Upper lobe of left lung (tissue), 6 donors: ENCODE measurements around the gene RPIA. TPM values are rescaled to one million over a fixed set of nuclear protein-coding genes. Genes with fewer than 3 reads are reported as not detected.

ENCODE experiments used
- ATAC-seq, 2 donors: fragments of 200-7000 bp; cut with Tn5 transposase; one replicate each; pipeline ENCODE4 v1.9.1; 2022; ENCODE audit warnings: mild to moderate bottlenecking in 2 of 2, moderate library complexity in 2 of 2; ENCODE audit not compliant: low FRiP score in 2 of 2
- DNase-seq, 2 donors: peaks; one replicate each; pipeline ENCODE4 v3.0.0-alpha.2; 2019 to 2020
- H3K27ac ChIP-seq, 4 donors: fragments of 200-600 bp; sonication (generic); one replicate each; pipeline ENCODE4 v1.5.1; 2016 to 2019
- H3K27me3 ChIP-seq, 4 donors: fragments of 200-600 bp; sonication (generic); one replicate each; pipeline ENCODE4 v1.5.1; 2017 to 2019
- H3K36me3 ChIP-seq, 4 donors: fragments of 200-600 bp; sonication (generic); one replicate each; pipeline ENCODE4 v1.5.1; 2016 to 2019
- H3K4me1 ChIP-seq, 4 donors: fragments of 200-600 bp; sonication (generic); one replicate each; pipeline ENCODE4 v1.5.1; 2018 to 2019
- H3K4me3 ChIP-seq, 4 donors: fragments of 200-600 bp; sonication (generic); one replicate each; pipeline ENCODE4 v1.5.1; 2017 to 2019; ENCODE audit warnings: mild to moderate bottlenecking in 2 of 4, moderate library complexity in 1 of 4
- H3K9me3 ChIP-seq, 4 donors: fragments of 200-600 bp; sonication (generic); one replicate each; pipeline ENCODE4 v1.5.1; 2018 to 2019
- CTCF ChIP-seq, 6 experiments: fragments of 450-650 bp in 4 of 6; fragments of 200-600 bp in 2 of 6; sonication (generic) in 2 of 6; IDR thresholded peaks; one replicate each; pipeline ENCODE4 v1.5.1; 2016 to 2019; ENCODE audit warnings: antibody characterized with exemption in 6 of 6
- EP300 ChIP-seq, 4 donors: sonication (generic); formaldehyde crosslinking; IDR thresholded peaks; one replicate each; pipeline ENCODE4 v1.5.1; 2017; ENCODE audit warnings: antibody characterized with exemption in 4 of 4, control low read depth in 2 of 4
- POLR2A ChIP-seq, 4 donors: fragments of 450-650 bp; IDR thresholded peaks; one replicate each; pipeline ENCODE4 v1.5.1; 2016 to 2017; ENCODE audit warnings: antibody characterized with exemption in 4 of 4, mild to moderate bottlenecking in 2 of 4
- POLR2AphosphoS5 ChIP-seq, 2 donors: sonication (generic); formaldehyde crosslinking; IDR thresholded peaks; one replicate each; pipeline ENCODE4 v1.5.1; 2017; ENCODE audit warnings: antibody characterized with exemption in 2 of 2
- WGBS, 2 donors: methylation state at CpG; one replicate each; pipeline ENCODE4 v1.1.5; 2017 to 2018; 5-methylcytosine and 5-hydroxymethylcytosine counted together
- total RNA-seq, 6 donors: library from RNA; depleted of rRNA in 4 of 6; stranded (reverse); fragments of >200 nt in 4 of 6; gene quantifications; one replicate each; pipeline versions ENCODE4 v1.1.0 to v1.2.1, GENCODE V29; 2016 to 2021
- donor health status: DM: no; HTN: no; CAD: no; lungs with moderate emphysema.
- donor health status: DM: no; HTN: yes; CAD: no; lungs with severe emphysema.

RPIA gene
- total RNA-seq, 6 donors from 2014 or later = 12.6 to 21.0 (median 15.4) TPM

GRCh38 chr2:88721268-88721667, 29.8 kb downstream of the RPIA start:
- DNase-seq (no peak), ATAC-seq (no peak)
- Histone ChIP-seq H3K4me3 (no peak overlapping the region), H3K4me1 (no peaks in the 10 kb centered on the region), H3K27me3 (no peaks in the 10 kb centered on the region), H3K27ac (no peak overlapping the region), H3K36me3 (no peaks in the 10 kb centered on the region), H3K9me3 (no peaks in the 10 kb centered on the region)
- WGBS, 2 donors = 98 to 99% methylated on average over 2 of the region's 2 CpGs
- TF ChIP-seq EP300 (IDR thresholded peaks at IDR 0.05) (no peak), POLR2A (IDR thresholded peaks at IDR 0.05) (no peak), CTCF (IDR thresholded peaks at IDR 0.05) (no peak), POLR2AphosphoS5 (IDR thresholded peaks at IDR 0.05) (no peak)

GRCh38 chr2:88724643-88725332, 33.3 kb downstream of the RPIA start:
- H3K36me3 ChIP-seq = no peaks in the 10 kb centered on the region
- no peak overlapping the region for H3K27ac ChIP-seq
- 73 to 74% methylated on average over 4 of the region's 4 CpGs for WGBS, 2 donors
- H3K4me3 ChIP-seq = no peak overlapping the region
- no peaks in the 10 kb centered on the region for H3K9me3 ChIP-seq
- H3K27me3 ChIP-seq = no peaks in the 10 kb centered on the region
- TF ChIP-seq POLR2A (IDR thresholded peaks at IDR 0.05) (no peak), CTCF (IDR thresholded peaks at IDR 0.05) (no peak), POLR2AphosphoS5 (IDR thresholded peaks at IDR 0.05) (no peak), EP300 (IDR thresholded peaks at IDR 0.05) (no peak)
- ATAC-seq (no peak), DNase-seq (no peak)
- no peaks in the 10 kb centered on the region for H3K4me1 ChIP-seq

GRCh38 chr2:88729061-88729745, 37.7 kb downstream of the RPIA start:
- 76 to 79% methylated on average over 8 of the region's 8 CpGs for WGBS, 2 donors
- ATAC-seq (no peak), DNase-seq (no peak)
- no peaks in the 10 kb centered on the region for H3K9me3 ChIP-seq
- no peaks in the 10 kb centered on the region for H3K36me3 ChIP-seq
- no peak overlapping the region for H3K27ac ChIP-seq
- no peaks in the 10 kb centered on the region for H3K4me1 ChIP-seq
- TF ChIP-seq CTCF (IDR thresholded peaks at IDR 0.05) (no peak), EP300 (IDR thresholded peaks at IDR 0.05) (no peak), POLR2AphosphoS5 (IDR thresholded peaks at IDR 0.05) (no peak), POLR2A (IDR thresholded peaks at IDR 0.05) (no peak)
- H3K27me3 ChIP-seq = no peaks in the 10 kb centered on the region
- H3K4me3 ChIP-seq = no peak overlapping the region

GRCh38 chr2:88733155-88733902, 41.9 kb downstream of the RPIA start:
- WGBS, 2 donors = 94 to 98% methylated on average over 4 of the region's 4 CpGs
- Histone ChIP-seq H3K36me3 (peaks cover 0 to 24% (median 6%) of the 10 kb centered on the region in 4 donors), H3K27ac (no peak overlapping the region), H3K4me3 (no peak overlapping the region), H3K4me1 (peaks cover 0 to 9% (median 4%) of the 10 kb centered on the region in 4 donors), H3K27me3 (no peaks in the 10 kb centered on the region), H3K9me3 (no peaks in the 10 kb centered on the region)
- DNase-seq = no peak
- TF ChIP-seq EP300 (IDR thresholded peaks at IDR 0.05) (no peak), CTCF (IDR thresholded peaks at IDR 0.05) (no peak), POLR2AphosphoS5 (IDR thresholded peaks at IDR 0.05) (no peak), POLR2A (IDR thresholded peaks at IDR 0.05) (no peak)
- no peak for ATAC-seq
